NCI-H774 (cell line): ENCODE measurements around the gene PPP1R1B.

Source experiments
- DNase-seq: peaks from one replicate; lab custom pipeline; 2025; lab: John Stamatoyannopoulos, UW

Gene PPP1R1B

GRCh38 chr17:39683295-39683939 is 56.7 kb downstream of the PPP1R1B start:
- no peak for DNase-seq

GRCh38 chr17:39684369-39685192 is 57.8 kb downstream of the PPP1R1B start:
- DNase-seq: no peak
